ENCODE data around the gene PARP2.

Gene PARP2

GRCh38 chr14:20343092-20343861 lies at the start of gene PARP2:
PARP2 (plus strand) TSS chr14:20343635; CDS start chr14:20343642, 7 bp downstream.
- DNase-seq, result peak; percentile 99

GRCh38 chr14:20294636-20295035 lies 48.8 kb upstream of the PARP2 start:
- DNase-seq, result no peak

- no peak for DNase-seq
These were observed 48.4 kb upstream of the PARP2 start for GRCh38 chr14:20295067-20295466.

GRCh38 chr14:20302042-20302755 lies 41.2 kb upstream of the PARP2 start:
- DNase-seq, result peak; percentile 64

GRCh38 chr14:20305265-20306078 lies 38.0 kb upstream of the PARP2 start, which contains the start of gene TTC5:
TTC5 (minus strand) TSS chr14:20305951; CDS start chr14:20305937, 14 bp downstream.
- DNase-seq, result peak; percentile 91

- DNase-seq, result no peak
These were observed 37.4 kb upstream of the PARP2 start for GRCh38 chr14:20306079-20306423.

GRCh38 chr14:20314026-20314425 lies 29.4 kb upstream of the PARP2 start:
- DNase-seq, result no peak

GRCh38 chr14:20317720-20318119 lies 25.7 kb upstream of the PARP2 start:
- no peak for DNase-seq

GRCh38 chr14:20327005-20327869 lies 16.2 kb upstream of the PARP2 start:
- peak; percentile 88 for DNase-seq

- DNase-seq, result no peak
These were observed 14.7 kb upstream of the PARP2 start for GRCh38 chr14:20328705-20329104.

GRCh38 chr14:20329355-20329754 lies 14.1 kb upstream of the PARP2 start:
- no peak for DNase-seq

GRCh38 chr14:20331053-20331613 lies 12.3 kb upstream of the PARP2 start:
- peak; percentile 59 for DNase-seq

- no peak for DNase-seq
These were observed 11.0 kb upstream of the PARP2 start for GRCh38 chr14:20332431-20332787.

- DNase-seq, result peak; percentile 94
These were observed 10.5 kb upstream of the PARP2 start, which contains the start of gene CCNB1IP1 for GRCh38 chr14:20332788-20333493. CCNB1IP1 (minus strand) TSS chr14:20333279; CDS start chr14:20316523, 16,756 bp downstream.

- no peak for DNase-seq
These were observed 10.0 kb upstream of the PARP2 start for GRCh38 chr14:20333494-20333841.

GRCh38 chr14:20334017-20334416 lies 9.4 kb upstream of the PARP2 start:
- no peak for DNase-seq

GRCh38 chr14:20341032-20341431 lies 2.4 kb upstream of the PARP2 start:
- peak; percentile 14 for DNase-seq

GRCh38 chr14:20341646-20342045 lies 1.8 kb upstream of the PARP2 start:
- DNase-seq, result no peak

- peak; percentile 47 for DNase-seq
These were observed 406 bp downstream of the PARP2 start for GRCh38 chr14:20343862-20344220.

- no peak for DNase-seq
These were observed 1.9 kb downstream of the PARP2 start for GRCh38 chr14:20345366-20345765.

GRCh38 chr14:20346713-20347112 lies 3.3 kb downstream of the PARP2 start:
- no peak for DNase-seq

GRCh38 chr14:20347747-20348146 lies 4.3 kb downstream of the PARP2 start:
- DNase-seq, result no peak

All from hematopoietic multipotent progenitor cell treated with erythropoietin and hydrocortisone succinate and interleukin-3 and kit ligand, for 6 days (in vitro differentiated cells).